ENCODE results near the gene GOLT1A.

GOLT1A gene

DNA sequence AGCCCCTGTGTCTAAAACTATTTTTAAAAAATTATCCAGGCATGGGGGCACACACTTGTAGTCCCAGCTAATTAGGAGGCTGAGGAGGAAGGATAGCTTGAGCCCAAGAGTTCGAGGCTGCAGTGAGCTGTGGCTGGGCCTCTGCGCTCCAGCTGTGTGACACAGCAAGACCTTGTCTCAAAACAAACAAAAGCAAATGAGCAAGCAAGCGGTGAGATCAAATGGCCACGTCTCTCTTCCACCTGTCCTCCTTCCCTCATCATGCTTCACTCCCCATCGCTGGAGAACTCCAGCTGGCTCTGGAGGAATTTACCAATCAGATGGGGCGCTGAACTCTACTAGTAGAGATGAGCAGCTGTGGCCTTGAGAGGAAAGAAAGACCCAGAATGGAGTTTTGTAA lies 33.7 kb downstream of the GOLT1A start:
- H3K4me1 Mint-ChIP-seq, result peaks cover 32% of the 10 kb centered on the region
- no peak overlapping the region for H3K4me3 Mint-ChIP-seq
- H3K27ac Mint-ChIP-seq, result no peak overlapping the region
- H3K9me3 Mint-ChIP-seq, result no peaks in the 10 kb centered on the region
- peaks cover 34% of the 10 kb centered on the region for H3K27me3 Mint-ChIP-seq (ENCODE audit: low read depth, poor library complexity)
- TF ChIP-seq, protein P1, sequence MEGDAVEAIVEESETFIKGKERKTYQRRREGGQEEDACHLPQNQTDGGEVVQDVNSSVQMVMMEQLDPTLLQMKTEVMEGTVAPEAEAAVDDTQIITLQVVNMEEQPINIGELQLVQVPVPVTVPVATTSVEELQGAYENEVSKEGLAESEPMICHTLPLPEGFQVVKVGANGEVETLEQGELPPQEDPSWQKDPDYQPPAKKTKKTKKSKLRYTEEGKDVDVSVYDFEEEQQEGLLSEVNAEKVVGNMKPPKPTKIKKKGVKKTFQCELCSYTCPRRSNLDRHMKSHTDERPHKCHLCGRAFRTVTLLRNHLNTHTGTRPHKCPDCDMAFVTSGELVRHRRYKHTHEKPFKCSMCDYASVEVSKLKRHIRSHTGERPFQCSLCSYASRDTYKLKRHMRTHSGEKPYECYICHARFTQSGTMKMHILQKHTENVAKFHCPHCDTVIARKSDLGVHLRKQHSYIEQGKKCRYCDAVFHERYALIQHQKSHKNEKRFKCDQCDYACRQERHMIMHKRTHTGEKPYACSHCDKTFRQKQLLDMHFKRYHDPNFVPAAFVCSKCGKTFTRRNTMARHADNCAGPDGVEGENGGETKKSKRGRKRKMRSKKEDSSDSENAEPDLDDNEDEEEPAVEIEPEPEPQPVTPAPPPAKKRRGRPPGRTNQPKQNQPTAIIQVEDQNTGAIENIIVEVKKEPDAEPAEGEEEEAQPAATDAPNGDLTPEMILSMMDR (IDR thresholded peaks at IDR 0.05), result no peak
- no peak for DNase-seq
- no peaks in the 10 kb centered on the region for H3K36me3 Mint-ChIP-seq (ENCODE audit: low read depth)

DNA sequence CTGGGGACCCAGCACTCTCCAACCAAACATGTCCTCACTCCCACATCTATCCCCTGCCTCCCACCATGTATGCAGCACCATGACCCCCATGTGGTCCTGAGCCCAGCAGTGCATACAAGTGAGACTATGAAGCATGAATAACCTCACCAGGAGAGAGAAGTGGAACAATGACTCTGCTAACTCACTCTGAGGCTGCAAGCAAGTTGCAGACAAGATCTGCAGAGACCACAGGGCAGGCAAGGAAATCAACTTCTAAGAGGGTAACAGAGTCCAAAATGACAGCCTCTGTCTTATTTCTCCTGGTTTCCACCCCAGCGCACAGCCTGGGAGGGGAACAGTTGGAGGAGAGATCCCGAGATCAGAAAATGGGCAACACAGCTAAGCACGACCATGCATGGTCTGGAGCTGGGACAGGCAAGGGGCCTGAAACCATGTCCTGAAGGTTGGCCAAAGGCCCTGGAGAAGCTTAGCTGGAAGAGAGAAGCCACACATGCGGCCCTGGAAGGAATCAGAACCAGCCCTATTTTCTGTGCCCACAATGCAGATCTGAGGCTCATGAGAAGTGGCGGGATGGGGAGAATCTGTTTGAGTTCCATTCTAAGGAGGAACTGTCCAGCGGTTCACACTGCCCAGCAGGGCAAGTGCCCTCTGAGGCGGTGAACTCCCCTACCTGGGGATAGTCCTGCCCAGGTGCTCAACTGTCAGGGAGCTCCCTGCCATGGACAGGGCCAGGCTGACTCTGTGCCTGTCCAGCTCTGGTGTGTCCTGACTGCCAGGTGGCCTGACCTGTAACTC lies 35.1 kb downstream of the GOLT1A start:
- H3K9me3 Mint-ChIP-seq, result no peaks in the 10 kb centered on the region
- no peaks in the 10 kb centered on the region for H3K36me3 Mint-ChIP-seq (ENCODE audit: low read depth)
- peaks cover 30% of the 10 kb centered on the region for H3K27me3 Mint-ChIP-seq (ENCODE audit: low read depth, poor library complexity)
- TF ChIP-seq, protein P1 (IDR thresholded peaks at IDR 0.05), result no peak
- H3K27ac Mint-ChIP-seq, result no peak overlapping the region
- peaks cover 32% of the 10 kb centered on the region for H3K4me1 Mint-ChIP-seq
- DNase-seq, result no peak
- H3K4me3 Mint-ChIP-seq, result no peak overlapping the region

- Mint-ChIP-seq H3K36me3 (ENCODE audit: low read depth) (no peaks in the 10 kb centered on the region), H3K4me3 (no peak overlapping the region), H3K27me3 (ENCODE audit: low read depth, poor library complexity) (peaks cover 35% of the 10 kb centered on the region), H3K27ac (no peak overlapping the region), H3K4me1 (peaks cover 38% of the 10 kb centered on the region), H3K9me3 (no peaks in the 10 kb centered on the region)
- no peak for DNase-seq
- TF ChIP-seq, protein P1 (IDR thresholded peaks at IDR 0.05), result no peak
These were observed 36.7 kb downstream of the GOLT1A start for GRCh38 chr1:204177133-204177532.

DNA sequence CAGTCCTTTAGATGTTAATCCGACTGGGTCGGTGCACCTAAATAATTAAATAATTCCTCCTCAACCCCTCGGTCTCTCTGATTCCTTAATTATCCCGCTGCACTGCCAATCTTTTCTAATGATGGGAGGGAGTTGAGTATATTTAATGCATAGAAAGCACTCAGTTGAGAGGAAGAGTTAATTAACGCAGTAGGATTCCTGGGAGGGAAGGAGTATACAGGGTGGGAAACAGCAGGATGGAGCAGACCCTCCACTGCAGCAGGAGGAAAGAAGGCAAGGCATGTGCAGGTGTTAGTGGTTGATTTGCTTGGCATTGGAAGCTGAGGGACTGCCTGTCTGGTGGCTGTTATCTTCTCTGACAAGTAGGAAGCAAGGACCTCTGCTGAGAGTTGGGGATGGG lies 37.7 kb downstream of the GOLT1A start:
- Mint-ChIP-seq H3K27ac (no peak overlapping the region), H3K4me3 (no peak overlapping the region), H3K4me1 (peaks cover 41% of the 10 kb centered on the region), H3K27me3 (ENCODE audit: low read depth, poor library complexity) (peaks cover 42% of the 10 kb centered on the region), H3K9me3 (peaks cover 5% of the 10 kb centered on the region), H3K36me3 (ENCODE audit: low read depth) (no peaks in the 10 kb centered on the region)
- no peak for DNase-seq
- TF ChIP-seq, protein P1 (IDR thresholded peaks at IDR 0.05), result no peak

- Mint-ChIP-seq H3K9me3 (peaks cover 16% of the 10 kb centered on the region), H3K4me1 (peaks cover 30% of the 10 kb centered on the region), H3K27ac (no peak overlapping the region), H3K4me3 (no peak overlapping the region), H3K36me3 (ENCODE audit: low read depth) (no peaks in the 10 kb centered on the region), H3K27me3 (ENCODE audit: low read depth, poor library complexity) (peaks cover 37% of the 10 kb centered on the region)
- TF ChIP-seq, protein P1 (IDR thresholded peaks at IDR 0.05), result no peak
- no peak for DNase-seq
These were observed 38.8 kb downstream of the GOLT1A start for GRCh38 chr1:204174958-204175357.
